NT2/D1 (cell line): ENCODE measurements around the gene ITPK1.

Experiments used
- DNase-seq: peaks from one replicate; pipeline ENCODE4 v3.0.0-alpha.2; 2011; ENCODE audit warnings: low read depth, low spot score
- H3K27me3 ChIP-seq: 2 replicates; pipeline ENCODE4 v1.6.0; 2011; ENCODE audit warnings: mild to moderate bottlenecking; ENCODE audit not compliant: insufficient read length, insufficient read depth
- H3K36me3 ChIP-seq: 2 replicates; pipeline ENCODE4 v1.6.1; 2011; ENCODE audit warnings: mild to moderate bottlenecking, low read length, mixed read lengths; ENCODE audit not compliant: insufficient read depth, insufficient read length
- H3K4me1 ChIP-seq: 2 replicates; pipeline ENCODE4 v1.5.1; 2011; ENCODE audit not compliant: insufficient read depth, insufficient read length
- H3K4me3 ChIP-seq: 2 replicates; pipeline ENCODE4 v1.5.1; 2011; ENCODE audit warnings: low read depth; ENCODE audit not compliant: insufficient read length
- H3K9ac ChIP-seq: 2 replicates; pipeline ENCODE4 v1.6.0; 2011; ENCODE audit warnings: low read depth; ENCODE audit not compliant: insufficient read length
- H3K9me3 ChIP-seq: 2 replicates; pipeline ENCODE4 v1.5.1; 2011; ENCODE audit warnings: mild to moderate bottlenecking, low read length; ENCODE audit not compliant: insufficient read depth
- SUZ12 ChIP-seq: IDR thresholded peaks from 2 replicates; pipeline ENCODE4 v1.6.1; 2011; ENCODE audit not compliant: insufficient read length, insufficient read depth; ENCODE audit errors: extremely low read depth
- YY1 ChIP-seq: IDR thresholded peaks from 2 replicates; pipeline ENCODE4 v1.6.1; 2011; ENCODE audit not compliant: insufficient read length, insufficient read depth
- ZNF274 ChIP-seq: IDR thresholded peaks from 2 replicates; pipeline ENCODE4 v1.6.1; 2011; ENCODE audit warnings: mild to moderate bottlenecking, low read depth, low read length

The ITPK1 gene

DNA sequence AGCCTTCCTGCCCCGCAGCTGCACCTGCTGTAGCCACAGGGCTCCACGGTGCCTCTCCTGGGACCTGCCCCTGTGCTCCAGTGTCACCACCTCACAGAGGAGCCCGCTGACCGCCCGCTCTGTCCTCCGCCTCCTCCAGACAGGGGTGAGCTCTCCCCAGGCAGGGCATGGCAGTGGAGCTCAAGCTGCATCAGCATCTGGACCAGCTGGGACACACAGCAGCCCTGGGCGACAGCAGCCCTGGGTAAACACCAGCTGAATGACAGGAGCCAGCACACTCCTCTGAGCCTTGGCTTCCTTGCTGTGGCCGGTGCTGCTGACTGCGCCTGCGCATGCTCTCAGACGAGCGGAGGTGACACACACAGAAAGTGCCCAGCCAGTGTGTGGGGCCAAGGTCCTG is 170.7 kb downstream of the ITPK1 start:
- no peak for TF ChIP-seq ZNF274
- TF ChIP-seq YY1 = no peak
- no peak for TF ChIP-seq SUZ12
- no peak for DNase-seq
- H3K9me3 ChIP-seq = no peaks in the 10 kb centered on the region

DNA sequence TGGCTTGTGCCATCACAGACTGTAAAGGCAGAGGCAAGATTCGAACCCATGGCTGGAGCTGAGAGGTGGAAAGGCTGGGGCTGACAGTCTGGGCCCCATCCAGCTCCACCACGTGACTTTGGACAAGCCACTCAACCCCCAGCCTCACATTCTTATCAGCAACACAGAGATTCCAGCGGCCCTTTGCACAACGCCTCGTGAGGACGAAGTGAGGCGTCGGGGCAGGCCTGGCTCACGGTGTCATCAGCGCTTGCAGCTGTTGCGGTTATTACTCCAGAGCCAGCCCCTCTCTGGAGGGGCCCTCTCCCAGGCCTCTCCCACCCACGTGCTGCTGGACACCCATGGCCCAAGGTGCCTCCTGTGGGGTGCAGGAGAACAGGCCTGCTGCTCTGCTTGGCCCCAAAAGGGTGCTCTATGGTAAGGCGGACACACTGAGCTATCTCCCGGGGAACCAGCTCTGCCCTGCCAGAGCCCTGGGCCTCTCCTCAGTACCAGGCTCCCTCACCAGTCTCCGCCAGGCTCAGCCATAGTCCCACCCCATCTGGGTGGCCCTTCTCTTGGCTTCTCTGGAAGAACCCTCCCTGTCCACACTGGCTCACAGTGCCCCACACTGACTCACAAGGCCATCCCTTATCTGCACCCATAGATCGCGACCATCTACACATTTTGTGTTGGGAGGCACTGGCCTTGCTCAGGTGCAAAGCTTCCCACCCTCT is 171.7 kb downstream of the ITPK1 start:
- no peak for TF ChIP-seq SUZ12
- no peak for TF ChIP-seq ZNF274
- TF ChIP-seq YY1 = no peak
- no peak overlapping the region for H3K9ac ChIP-seq
- H3K9me3 ChIP-seq = no peaks in the 10 kb centered on the region
- no peaks in the 10 kb centered on the region for H3K27me3 ChIP-seq
- peaks cover 7% of the 10 kb centered on the region for H3K4me1 ChIP-seq
- H3K4me3 ChIP-seq = no peak overlapping the region
- peaks cover 5% of the 10 kb centered on the region for H3K36me3 ChIP-seq
- no peak for DNase-seq

More for the DNA sequence above, 170.7 kb downstream of the ITPK1 start:
- no peak overlapping the region for H3K4me3 ChIP-seq
- no peaks in the 10 kb centered on the region for H3K27me3 ChIP-seq
- peaks cover 5% of the 10 kb centered on the region for H3K36me3 ChIP-seq
- peaks cover 7% of the 10 kb centered on the region for H3K4me1 ChIP-seq
- H3K9ac ChIP-seq = no peak overlapping the region

DNA sequence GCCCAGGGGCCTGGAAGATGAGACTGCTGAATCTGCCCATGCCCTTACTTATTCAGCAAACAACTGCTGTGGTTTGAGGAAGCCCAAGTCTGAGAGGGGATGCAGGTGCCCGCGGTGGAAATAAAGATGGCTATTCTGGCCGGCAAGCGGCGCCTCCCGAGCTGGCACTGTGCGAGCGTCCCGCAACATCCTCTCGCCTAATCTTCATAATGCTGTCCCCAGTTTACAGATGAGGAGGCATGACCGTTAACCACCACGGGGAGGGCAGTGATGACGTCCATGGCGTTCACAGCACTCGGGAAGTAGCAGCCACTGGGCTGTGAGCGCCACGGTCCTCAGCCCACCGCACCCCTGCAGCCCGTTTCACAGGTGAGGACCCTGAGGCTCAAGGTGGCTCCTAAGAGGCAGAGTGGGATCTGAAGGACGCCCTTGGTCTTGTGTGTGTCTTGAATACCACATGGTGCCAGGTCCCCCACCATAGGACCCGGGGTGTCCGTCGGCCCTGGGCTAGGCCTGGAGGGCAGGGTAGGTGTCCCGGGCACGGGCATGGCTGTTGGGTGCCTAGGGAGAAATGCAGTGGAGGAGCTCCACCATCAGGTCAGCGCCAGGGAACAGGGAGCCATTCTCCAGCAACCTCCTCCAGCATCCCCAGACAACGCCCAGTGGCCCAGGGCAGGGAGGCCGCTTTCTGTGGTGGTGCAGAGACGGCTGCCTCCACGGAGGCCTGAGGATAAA is 172.6 kb downstream of the ITPK1 start:
- H3K9me3 ChIP-seq = no peaks in the 10 kb centered on the region

DNA sequence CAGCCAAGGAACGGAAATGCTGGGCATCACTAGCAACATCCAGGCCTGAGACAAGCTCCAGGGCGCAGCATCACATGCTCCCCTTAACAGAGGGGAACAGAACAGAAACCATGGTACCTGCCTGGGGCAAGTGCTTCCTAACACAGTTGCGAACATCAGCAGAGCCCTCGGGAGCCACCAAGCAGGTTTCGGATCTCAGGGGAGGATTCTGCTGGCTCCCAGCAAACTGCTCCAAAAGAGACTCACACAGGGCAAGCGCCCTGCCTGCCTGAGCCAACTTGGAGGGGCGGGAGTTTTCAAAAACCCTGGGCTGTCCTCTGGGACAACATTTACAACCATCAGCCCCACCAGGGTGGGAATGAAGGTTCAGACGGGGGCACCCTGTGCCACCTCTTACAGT is 173.1 kb downstream of the ITPK1 start:
- Histone ChIP-seq H3K9ac (no peak overlapping the region), H3K9me3 (no peaks in the 10 kb centered on the region), H3K27me3 (no peaks in the 10 kb centered on the region), H3K4me3 (no peak overlapping the region), H3K4me1 (peaks cover 7% of the 10 kb centered on the region), H3K36me3 (peaks cover 5% of the 10 kb centered on the region)
- TF ChIP-seq ZNF274 = no peak
- TF ChIP-seq YY1 = no peak
- no peak for TF ChIP-seq SUZ12
- no peak for DNase-seq

More for the DNA sequence above, 172.6 kb downstream of the ITPK1 start:
- Histone ChIP-seq H3K9ac (no peak overlapping the region), H3K27me3 (no peaks in the 10 kb centered on the region), H3K4me1 (peaks cover 7% of the 10 kb centered on the region), H3K4me3 (no peak overlapping the region), H3K36me3 (peaks cover 5% of the 10 kb centered on the region)
- TF ChIP-seq YY1 (no peak), SUZ12 (no peak), ZNF274 (no peak)
- no peak for DNase-seq

DNA sequence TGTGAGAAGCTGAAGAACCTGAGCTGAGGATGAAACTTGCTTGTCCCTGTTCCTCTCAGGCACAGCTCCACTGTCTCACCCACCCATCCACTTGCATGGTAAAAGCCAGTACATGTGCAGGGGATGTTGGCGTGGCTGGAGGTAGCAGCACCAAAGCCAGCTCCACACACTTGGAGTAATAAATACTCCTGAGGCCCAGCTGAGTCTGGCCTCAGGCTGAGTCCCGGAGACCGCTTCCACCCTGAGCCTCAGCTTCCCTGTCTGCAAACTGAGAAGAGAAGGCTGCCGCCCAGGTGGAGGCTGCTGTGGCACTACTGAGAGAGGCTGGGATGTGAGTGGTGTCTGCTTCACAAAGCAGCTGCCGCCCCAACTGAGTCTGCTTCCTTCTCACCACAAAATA is 173.6 kb downstream of the ITPK1 start:
- H3K4me3 ChIP-seq = no peak overlapping the region
- peaks cover 5% of the 10 kb centered on the region for H3K36me3 ChIP-seq
- H3K27me3 ChIP-seq = no peaks in the 10 kb centered on the region
- DNase-seq = no peak
- H3K9ac ChIP-seq = no peak overlapping the region
- TF ChIP-seq SUZ12 (no peak), ZNF274 (no peak), YY1 (no peak)
- H3K9me3 ChIP-seq = no peaks in the 10 kb centered on the region
- peaks cover 7% of the 10 kb centered on the region for H3K4me1 ChIP-seq

DNA sequence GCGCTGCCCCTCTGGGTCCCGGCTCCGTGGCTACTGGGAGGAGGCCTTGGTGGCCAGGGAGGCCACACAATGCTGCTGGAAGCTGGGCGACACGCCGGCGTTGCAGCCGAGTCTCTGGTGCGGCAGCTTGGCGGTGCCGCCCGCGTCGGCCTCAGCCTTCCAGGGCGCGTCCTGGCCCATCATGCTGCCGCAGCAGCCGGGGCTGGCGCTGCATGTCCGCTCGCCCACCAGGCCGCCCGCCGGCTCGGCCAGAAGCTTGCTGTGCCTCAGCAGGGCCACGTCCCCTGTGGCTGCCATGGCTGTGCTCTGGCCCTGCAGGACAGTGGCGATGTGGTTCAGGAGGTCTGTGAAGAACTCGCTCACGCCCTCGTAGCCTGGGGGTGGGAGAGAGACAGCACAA is 174.2 kb downstream of the ITPK1 start:
- Histone ChIP-seq H3K27me3 (no peaks in the 10 kb centered on the region), H3K9ac (no peak overlapping the region), H3K9me3 (no peaks in the 10 kb centered on the region), H3K4me1 (peaks cover 7% of the 10 kb centered on the region), H3K36me3 (peaks cover 5% of the 10 kb centered on the region), H3K4me3 (no peak overlapping the region)
- DNase-seq = no peak
- no peak for TF ChIP-seq ZNF274
- TF ChIP-seq YY1 = no peak
- TF ChIP-seq SUZ12 = no peak

DNA sequence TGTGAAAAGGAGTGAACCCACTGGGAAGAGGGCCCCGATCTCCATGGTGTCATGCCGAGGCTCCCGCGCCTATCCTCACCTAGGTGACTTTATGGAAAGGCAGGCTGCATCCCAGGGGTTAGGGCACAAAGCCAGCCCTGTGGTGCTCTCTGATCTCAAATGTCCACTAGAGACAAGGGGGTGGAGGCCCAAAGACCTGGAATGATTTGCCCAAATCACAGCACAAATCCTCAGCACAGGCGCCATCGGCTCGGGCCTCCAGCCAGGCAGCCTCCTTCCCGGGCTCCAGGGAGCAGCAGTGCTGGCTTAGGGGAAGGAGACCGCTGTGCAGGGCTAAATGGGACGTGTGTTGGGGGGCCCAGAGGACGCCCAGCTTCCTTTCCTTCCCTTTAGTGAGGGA is 175.2 kb downstream of the ITPK1 start:
- H3K9ac ChIP-seq = no peak overlapping the region
- H3K9me3 ChIP-seq = no peaks in the 10 kb centered on the region
- no peak for TF ChIP-seq YY1

More for the DNA sequence above, 175.2 kb downstream of the ITPK1 start:
- no peak for DNase-seq
- H3K4me3 ChIP-seq = no peak overlapping the region
- H3K27me3 ChIP-seq = no peaks in the 10 kb centered on the region
- peaks cover 7% of the 10 kb centered on the region for H3K4me1 ChIP-seq
- H3K36me3 ChIP-seq = peaks cover 3% of the 10 kb centered on the region
